Measurements from ENCODE around the gene ACSF2. TPM values are rescaled to one million over a fixed set of nuclear protein-coding genes. Genes with fewer than 3 reads are reported as not detected.

ACSF2 gene
- polyA plus RNA-seq, 1 donor from 2014 or later = not detected

- no peak within 1 kb of the TSS for H3K4me2 ChIP-seq (ENCODE audit: low read length)
- TF ChIP-seq TAF1 (IDR thresholded peaks at IDR 0.05; ENCODE audit: low read depth) (no peak), RAD21 (conservative IDR thresholded peaks at IDR 0.05) (no peak), SMC3 (conservative IDR thresholded peaks at IDR 0.05; ENCODE audit: poor library complexity) (no peak), EP300 (conservative IDR thresholded peaks at IDR 0.05; ENCODE audit: poor library complexity, severe bottlenecking) (no peak)
- TF ChIP-seq, protein P1, sequence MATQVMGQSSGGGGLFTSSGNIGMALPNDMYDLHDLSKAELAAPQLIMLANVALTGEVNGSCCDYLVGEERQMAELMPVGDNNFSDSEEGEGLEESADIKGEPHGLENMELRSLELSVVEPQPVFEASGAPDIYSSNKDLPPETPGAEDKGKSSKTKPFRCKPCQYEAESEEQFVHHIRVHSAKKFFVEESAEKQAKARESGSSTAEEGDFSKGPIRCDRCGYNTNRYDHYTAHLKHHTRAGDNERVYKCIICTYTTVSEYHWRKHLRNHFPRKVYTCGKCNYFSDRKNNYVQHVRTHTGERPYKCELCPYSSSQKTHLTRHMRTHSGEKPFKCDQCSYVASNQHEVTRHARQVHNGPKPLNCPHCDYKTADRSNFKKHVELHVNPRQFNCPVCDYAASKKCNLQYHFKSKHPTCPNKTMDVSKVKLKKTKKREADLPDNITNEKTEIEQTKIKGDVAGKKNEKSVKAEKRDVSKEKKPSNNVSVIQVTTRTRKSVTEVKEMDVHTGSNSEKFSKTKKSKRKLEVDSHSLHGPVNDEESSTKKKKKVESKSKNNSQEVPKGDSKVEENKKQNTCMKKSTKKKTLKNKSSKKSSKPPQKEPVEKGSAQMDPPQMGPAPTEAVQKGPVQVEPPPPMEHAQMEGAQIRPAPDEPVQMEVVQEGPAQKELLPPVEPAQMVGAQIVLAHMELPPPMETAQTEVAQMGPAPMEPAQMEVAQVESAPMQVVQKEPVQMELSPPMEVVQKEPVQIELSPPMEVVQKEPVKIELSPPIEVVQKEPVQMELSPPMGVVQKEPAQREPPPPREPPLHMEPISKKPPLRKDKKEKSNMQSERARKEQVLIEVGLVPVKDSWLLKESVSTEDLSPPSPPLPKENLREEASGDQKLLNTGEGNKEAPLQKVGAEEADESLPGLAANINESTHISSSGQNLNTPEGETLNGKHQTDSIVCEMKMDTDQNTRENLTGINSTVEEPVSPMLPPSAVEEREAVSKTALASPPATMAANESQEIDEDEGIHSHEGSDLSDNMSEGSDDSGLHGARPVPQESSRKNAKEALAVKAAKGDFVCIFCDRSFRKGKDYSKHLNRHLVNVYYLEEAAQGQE (IDR thresholded peaks at IDR 0.05; ENCODE audit: borderline replicate concordance) = no peak
- H3K27ac ChIP-seq (ENCODE audit: low read length) = no peak within 1 kb of the TSS
- H3K4me3 ChIP-seq (ENCODE audit: low read length) = peak within 1 kb of the TSS; percentile 58
- peak within 1 kb of the TSS; percentile 24 for H3K9ac ChIP-seq (ENCODE audit: low read length)
- no peaks in the 10 kb centered on the region for H3K27me3 ChIP-seq (ENCODE audit: insufficient read depth, low read depth, low read length)
- H3F3A ChIP-seq (ENCODE audit: insufficient read depth, low read length, poor library complexity, severe bottlenecking) = no peaks in the 10 kb centered on the region
- H3K36me3 ChIP-seq (ENCODE audit: insufficient read depth, low read length) = no peaks in the 10 kb centered on the region
- no peaks in the 10 kb centered on the region for H4K20me1 ChIP-seq (ENCODE audit: insufficient read depth)
- H3K79me2 ChIP-seq (replicated peaks; ENCODE audit: insufficient read depth, low read length) = no peaks in the 10 kb centered on the region
- no peaks in the 10 kb centered on the region for H3K9me3 ChIP-seq (ENCODE audit: low read length)
- no peak within 1 kb of the TSS for H2AFZ ChIP-seq (ENCODE audit: low read depth, low read length)
- no peaks in the 10 kb centered on the region for H3K9me2 ChIP-seq (ENCODE audit: insufficient read depth, low read length)
These were observed 82.0 kb downstream of the ACSF2 start, which contains the start of gene MYCBPAP for GRCh38 chr17:50507871-50508572. Gene MYCBPAP (plus strand): TSS chr17:50508439. CDS start chr17:50508675, 236 bp downstream.

DNA sequence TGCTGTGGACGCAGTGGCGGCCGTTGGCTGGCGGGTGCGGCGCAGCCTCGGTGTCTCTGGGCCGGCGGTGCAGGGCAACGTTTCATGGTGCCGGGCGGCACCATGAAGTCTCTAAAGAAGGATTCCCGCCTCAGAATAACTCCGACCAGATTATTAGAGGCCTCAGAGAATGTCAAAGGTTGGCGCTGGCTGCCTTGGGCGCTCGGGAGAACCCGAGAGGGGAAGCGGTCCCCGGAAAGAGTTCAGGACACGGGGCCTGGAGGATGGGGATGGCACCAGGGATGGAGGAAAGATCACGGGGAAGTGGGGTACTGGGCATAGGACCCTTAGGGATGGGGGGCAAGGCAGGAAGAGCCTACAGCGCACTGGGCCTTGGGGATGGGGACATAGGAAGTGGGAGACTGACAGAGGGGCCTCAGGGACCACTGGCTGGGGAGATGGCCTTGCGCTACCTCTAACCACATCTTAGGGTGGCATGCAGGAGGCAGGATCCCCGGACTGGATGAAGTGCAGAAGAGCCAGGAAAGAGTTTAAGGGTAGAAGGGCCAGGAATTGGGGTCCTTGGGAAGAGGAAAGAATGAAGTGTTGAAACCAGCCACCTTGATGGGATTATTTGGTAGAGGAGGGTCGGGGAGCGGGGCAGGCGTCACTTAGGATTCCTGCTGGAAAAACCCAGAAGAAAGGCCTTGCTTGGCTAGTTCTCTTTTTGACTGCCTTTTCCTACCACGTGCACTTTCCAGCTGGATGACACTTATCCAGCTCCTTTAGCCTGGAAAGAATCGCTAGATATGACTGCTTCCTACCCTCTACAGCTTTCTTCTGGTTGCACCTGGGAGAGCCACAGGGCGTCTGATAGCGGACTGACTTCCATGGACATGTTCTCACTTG lies 82.8 kb downstream of the ACSF2 start:
- Histone ChIP-seq H3K79me2 (replicated peaks; ENCODE audit: insufficient read depth, low read length) (no peaks in the 10 kb centered on the region), H3K4me3 (ENCODE audit: low read length) (peak overlapping the region; percentile 58), H3K9me2 (ENCODE audit: insufficient read depth, low read length) (no peaks in the 10 kb centered on the region), H4K20me1 (ENCODE audit: insufficient read depth) (no peaks in the 10 kb centered on the region), H2AFZ (ENCODE audit: low read depth, low read length) (no peak overlapping the region), H3K27ac (ENCODE audit: low read length) (no peak overlapping the region), H3K9ac (ENCODE audit: low read length) (peak overlapping the region; percentile 24), H3K9me3 (ENCODE audit: low read length) (no peaks in the 10 kb centered on the region), H3K36me3 (ENCODE audit: insufficient read depth, low read length) (no peaks in the 10 kb centered on the region), H3F3A (ENCODE audit: insufficient read depth, low read length, poor library complexity, severe bottlenecking) (no peaks in the 10 kb centered on the region), H3K4me2 (ENCODE audit: low read length) (no peak overlapping the region), H3K27me3 (ENCODE audit: insufficient read depth, low read depth, low read length) (no peaks in the 10 kb centered on the region)
- TF ChIP-seq POLR2AphosphoS5 (IDR thresholded peaks at IDR 0.05) (peak; percentile 11), EZH2 (IDR thresholded peaks at IDR 0.05; ENCODE audit: borderline replicate concordance, insufficient read depth, low read length, poor library complexity, severe bottlenecking) (no peak), RAD21 (conservative IDR thresholded peaks at IDR 0.05) (no peak), EP300 (conservative IDR thresholded peaks at IDR 0.05; ENCODE audit: poor library complexity, severe bottlenecking) (no peak), SMC3 (conservative IDR thresholded peaks at IDR 0.05; ENCODE audit: poor library complexity) (no peak)
- TF ChIP-seq, protein P1 (IDR thresholded peaks at IDR 0.05; ENCODE audit: borderline replicate concordance) = no peak

Measured in neural cell (in vitro differentiated cells).